ENCODE results near the gene TP73. TPM values are rescaled to one million over a fixed set of nuclear protein-coding genes. Genes with fewer than 3 reads are reported as not detected.
"Not testable (repeated sequence)": the region's sequence is repeated elsewhere in the genome, so short reads cannot be mapped to it uniquely, and the experiment has no call there.

Gene TP73
- total RNA-seq, 1 experiment from 2014 or later = 6.9 TPM

- ChIA-PET CTCF (no interaction called here), POLR2A (ENCODE audit: unreplicated experiment) (no interaction called here)
- Histone ChIP-seq H3K27me3 (ENCODE audit: insufficient read depth, low read depth) (peaks cover 40% of the 10 kb centered on the region), H3K4me2 (peak overlapping the region; percentile 84), H3K9me2 (ENCODE audit: insufficient read depth) (no peaks in the 10 kb centered on the region), H3K79me2 (ENCODE audit: low read depth) (0 out of 2 replicates have a peak, but pooled peaks cover 3% of the 10 kb centered on the region), H3K4me3 (peak overlapping the region; percentile 67; the same call in 1 of the 2 replicates), H3K9me3 (ENCODE audit: insufficient read depth, low read depth) (no peaks in the 10 kb centered on the region), H2AFZ (peak overlapping the region; percentile 74; the same call in 1 of the 2 replicates), H4K20me1 (ENCODE audit: insufficient read depth) (peaks cover 4% of the 10 kb centered on the region), H3K27ac (no peak overlapping the region), H3K36me3 (ENCODE audit: low read depth) (no peaks in the 10 kb centered on the region), H3F3A (ENCODE audit: insufficient read depth, low read depth) (peaks cover 10% of the 10 kb centered on the region; the same call in 1 of the 2 replicates), H3K4me1 (replicated peaks; ENCODE audit: insufficient read depth) (peaks cover 15% of the 10 kb centered on the region)
- TF ChIP-seq, protein P1, sequence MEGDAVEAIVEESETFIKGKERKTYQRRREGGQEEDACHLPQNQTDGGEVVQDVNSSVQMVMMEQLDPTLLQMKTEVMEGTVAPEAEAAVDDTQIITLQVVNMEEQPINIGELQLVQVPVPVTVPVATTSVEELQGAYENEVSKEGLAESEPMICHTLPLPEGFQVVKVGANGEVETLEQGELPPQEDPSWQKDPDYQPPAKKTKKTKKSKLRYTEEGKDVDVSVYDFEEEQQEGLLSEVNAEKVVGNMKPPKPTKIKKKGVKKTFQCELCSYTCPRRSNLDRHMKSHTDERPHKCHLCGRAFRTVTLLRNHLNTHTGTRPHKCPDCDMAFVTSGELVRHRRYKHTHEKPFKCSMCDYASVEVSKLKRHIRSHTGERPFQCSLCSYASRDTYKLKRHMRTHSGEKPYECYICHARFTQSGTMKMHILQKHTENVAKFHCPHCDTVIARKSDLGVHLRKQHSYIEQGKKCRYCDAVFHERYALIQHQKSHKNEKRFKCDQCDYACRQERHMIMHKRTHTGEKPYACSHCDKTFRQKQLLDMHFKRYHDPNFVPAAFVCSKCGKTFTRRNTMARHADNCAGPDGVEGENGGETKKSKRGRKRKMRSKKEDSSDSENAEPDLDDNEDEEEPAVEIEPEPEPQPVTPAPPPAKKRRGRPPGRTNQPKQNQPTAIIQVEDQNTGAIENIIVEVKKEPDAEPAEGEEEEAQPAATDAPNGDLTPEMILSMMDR (conservative IDR thresholded peaks at IDR 0.05) = no peak
- TF ChIP-seq EZH2 (IDR thresholded peaks at IDR 0.05; ENCODE audit: low read depth) = no peak
- intact Hi-C loops (cut with micrococcal nuclease; ENCODE audit: unreplicated experiment) = no loop called here
- BruUV-seq (replicated peaks) = no TSS peak
- DNase-seq = no peak
These were observed 95.6 kb downstream of the TP73 start for GRCh38 chr1:3747903-3748302.

GRCh38 chr1:3748316-3748900 lies 96.1 kb downstream of the TP73 start:
- CTCF ChIA-PET; H2AFZ ChIP-seq; POLR2A ChIA-PET (ENCODE audit: unreplicated experiment); H4K20me1 ChIP-seq (ENCODE audit: insufficient read depth); DNase-seq; H3K27ac ChIP-seq; intact Hi-C loops (cut with micrococcal nuclease; ENCODE audit: unreplicated experiment); BruUV-seq (replicated peaks); H3K79me2 ChIP-seq (ENCODE audit: low read depth); H3K4me3 ChIP-seq; H3K9me3 ChIP-seq (ENCODE audit: insufficient read depth, low read depth); H3K9me2 ChIP-seq (ENCODE audit: insufficient read depth); H3K36me3 ChIP-seq (ENCODE audit: low read depth): not testable (repeated sequence)
- Histone ChIP-seq H3K4me2 (peak overlapping the region; percentile 84; the same call in 1 of the 2 replicates), H3F3A (ENCODE audit: insufficient read depth, low read depth) (peaks cover 10% of the 10 kb centered on the region; the same call in 1 of the 2 replicates), H3K4me1 (replicated peaks; ENCODE audit: insufficient read depth) (peaks cover 15% of the 10 kb centered on the region), H3K27me3 (ENCODE audit: insufficient read depth, low read depth) (peaks cover 45% of the 10 kb centered on the region)

DNA sequence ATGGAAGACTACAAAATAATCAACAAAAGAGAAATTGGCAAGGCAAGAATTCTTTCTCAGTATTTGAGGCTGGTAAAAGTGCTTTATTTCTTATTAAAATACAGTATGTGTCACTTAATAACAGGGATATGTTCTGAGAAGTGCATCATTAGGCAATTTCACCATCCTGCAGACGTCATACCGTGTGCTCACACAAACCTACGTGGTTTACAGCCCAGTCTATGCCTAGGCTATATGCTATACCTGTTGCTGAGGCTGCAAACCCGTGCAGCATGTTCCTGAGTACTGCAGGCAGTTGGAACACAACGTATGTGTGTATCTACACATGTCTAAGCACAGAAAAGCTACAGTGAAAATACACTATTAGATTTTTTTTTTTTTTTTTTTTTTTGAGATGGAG lies 97.2 kb downstream of the TP73 start:
- H3K9me3 ChIP-seq (ENCODE audit: insufficient read depth, low read depth) = no peaks in the 10 kb centered on the region
- H3K9me2 ChIP-seq (ENCODE audit: insufficient read depth) = no peaks in the 10 kb centered on the region
- H3K4me3 ChIP-seq = no peak overlapping the region
- CTCF ChIA-PET = no interaction called here
- H3K4me2 ChIP-seq = no peak overlapping the region
- H3K79me2 ChIP-seq (ENCODE audit: low read depth) = 0 out of 2 replicates have a peak, but pooled peaks cover 3% of the 10 kb centered on the region
- H4K20me1 ChIP-seq (ENCODE audit: insufficient read depth) = no peaks in the 10 kb centered on the region
- TF ChIP-seq EZH2 (IDR thresholded peaks at IDR 0.05; ENCODE audit: low read depth) = no peak
- TF ChIP-seq, protein P1 (conservative IDR thresholded peaks at IDR 0.05) = no peak
- peaks cover 10% of the 10 kb centered on the region; the same call in 1 of the 2 replicates for H3F3A ChIP-seq (ENCODE audit: insufficient read depth, low read depth)
- DNase-seq = no peak
- H3K4me1 ChIP-seq (replicated peaks; ENCODE audit: insufficient read depth) = peaks cover 15% of the 10 kb centered on the region
- no peak overlapping the region for H3K27ac ChIP-seq
- BruUV-seq (replicated peaks) = no TSS peak
- H3K27me3 ChIP-seq (ENCODE audit: insufficient read depth, low read depth) = peaks cover 56% of the 10 kb centered on the region
- H3K36me3 ChIP-seq (ENCODE audit: low read depth) = no peaks in the 10 kb centered on the region
- intact Hi-C loops (cut with micrococcal nuclease; ENCODE audit: unreplicated experiment) = no loop called here
- H2AFZ ChIP-seq = no peak overlapping the region
- POLR2A ChIA-PET (ENCODE audit: unreplicated experiment) = no interaction called here

DNA sequence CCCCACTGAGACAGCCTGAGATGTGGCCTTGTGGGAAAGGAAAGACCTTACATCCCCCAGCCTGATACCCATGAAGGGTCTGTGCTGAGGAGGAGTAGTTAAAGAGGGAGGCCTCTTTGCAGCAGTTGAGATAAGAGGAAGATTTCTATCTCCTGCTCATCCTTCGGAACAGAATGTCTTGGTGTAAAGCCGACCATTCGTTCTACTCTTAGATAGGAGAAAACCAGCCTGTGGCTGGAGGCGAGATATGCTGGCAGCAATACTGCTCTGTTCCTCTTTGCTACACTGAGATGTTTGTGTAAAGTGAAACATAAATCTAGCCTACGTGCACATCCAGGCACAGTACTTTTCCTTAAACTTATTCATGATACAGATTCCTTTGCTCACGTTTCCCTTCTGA lies 98.4 kb downstream of the TP73 start:
- H3K9me2 ChIP-seq (ENCODE audit: insufficient read depth) = no peaks in the 10 kb centered on the region
- H3K4me2 ChIP-seq = no peak overlapping the region
- no peak overlapping the region for H3K4me3 ChIP-seq
- no peaks in the 10 kb centered on the region for H3K36me3 ChIP-seq (ENCODE audit: low read depth)
- no peaks in the 10 kb centered on the region for H3K9me3 ChIP-seq (ENCODE audit: insufficient read depth, low read depth)
- ChIA-PET POLR2A (ENCODE audit: unreplicated experiment) (no interaction called here), CTCF (no interaction called here)
- no peaks in the 10 kb centered on the region for H4K20me1 ChIP-seq (ENCODE audit: insufficient read depth)
- no peak for DNase-seq
- no peak overlapping the region for H3K27ac ChIP-seq
- TF ChIP-seq, protein P1 (conservative IDR thresholded peaks at IDR 0.05) = no peak
- no peak for TF ChIP-seq EZH2 (IDR thresholded peaks at IDR 0.05; ENCODE audit: low read depth)
- intact Hi-C loops (cut with micrococcal nuclease; ENCODE audit: unreplicated experiment) = no loop called here
- H3K27me3 ChIP-seq (ENCODE audit: insufficient read depth, low read depth) = peaks cover 69% of the 10 kb centered on the region
- H3K79me2 ChIP-seq (ENCODE audit: low read depth) = 0 out of 2 replicates have a peak, but pooled peaks cover 3% of the 10 kb centered on the region
- H3K4me1 ChIP-seq (replicated peaks; ENCODE audit: insufficient read depth) = peaks cover 15% of the 10 kb centered on the region
- BruUV-seq (replicated peaks) = no TSS peak
- peaks cover 10% of the 10 kb centered on the region; the same call in 1 of the 2 replicates for H3F3A ChIP-seq (ENCODE audit: insufficient read depth, low read depth)
- H2AFZ ChIP-seq = no peak overlapping the region
